K562 (cell line): ENCODE data around the gene CERS5. TPM values are rescaled to one million over a fixed set of nuclear protein-coding genes. Genes with fewer than 3 reads are reported as not detected.

ENCODE experiments used
- ATAC-seq: fragments of 200-7000 bp; cut with Tn5 transposase; 3 replicates; pipeline ENCODE4 v1.9.1; 2020; ENCODE audit warnings: moderate library complexity
- BruUV-seq: library from RNA; stranded (reverse); fragments of 400-500 nt; replicated peaks from 2 replicates; lab custom pipeline; 2021; lab: Mats Ljungman, UMichigan
- CTCF ChIA-PET: fragments of 300-600 bp; formaldehyde crosslinking; extraction: SDS; loops from one replicate; lab custom pipeline; 2021; ENCODE audit warnings: low intra/inter-chr PET ratio; lab: Yijun Ruan, JAX
- POLR2A ChIA-PET: fragments of 300-600, 350-650 bp; sonication (Branson Sonifier 250); formaldehyde crosslinking; extraction: SDS; loops from one replicate; lab custom pipeline; 2021; ENCODE audit warnings: antibody characterized with exemption, inconsistent platforms; lab: Yijun Ruan, JAX
- DNase-seq, 4 experiments: peaks; one replicate each; pipeline versions ENCODE4 v3.0.0 to v3.0.0-alpha.2; 2011 to 2018; ENCODE audit warnings: low spot score in 3 of 4, mixed read lengths in 3 of 4; ENCODE audit errors: extremely low read depth in 1 of 4
- FAIRE-seq: peaks from 2 replicates; lab custom pipeline; 2011; peaks lifted over from hg19 to GRCh38; lab: Jason Lieb, UNC
- H2AFZ ChIP-seq: 2 replicates; pipeline ENCODE4 v1.6.0; 2011; ENCODE audit warnings: low read depth, low read length, control low read depth, inconsistent platforms
- H3K27ac ChIP-seq: fragments of 200-600 bp; 3 replicates; pipeline ENCODE4 v1.8.0; 2011; ENCODE audit warnings: low read depth, mild to moderate bottlenecking, control low read depth, inconsistent platforms, low read length, moderate library complexity, mixed read lengths; ENCODE audit errors: extremely low read depth
- H3K27me3 ChIP-seq, 2 experiments: fragments of 300-600 bp in 1 of 2; 2 replicates in 1 of 2; 3 replicates in 1 of 2; pipeline versions ENCODE4 v1.6.0 to v1.8.0; 2011; ENCODE audit warnings: inconsistent platforms in 2 of 2, low read length in 2 of 2, mild to moderate bottlenecking in 1 of 2, mixed read lengths in 1 of 2, moderate library complexity in 1 of 2; ENCODE audit not compliant: control insufficient read depth in 2 of 2, insufficient read depth in 2 of 2
- H3K36me3 ChIP-seq: fragments of 300-600 bp; 3 replicates; pipeline ENCODE4 v1.8.0; 2011; ENCODE audit warnings: mild to moderate bottlenecking, low read length, inconsistent platforms; ENCODE audit not compliant: control insufficient read depth, insufficient read depth
- H3K4me1 ChIP-seq, 2 experiments: fragments of 200-600 bp in 1 of 2; replicated peaks in 1 of 2; 2 replicates in 1 of 2; 3 replicates in 1 of 2; pipeline versions ENCODE4 v1.5.1 to v1.8.0; 2011; ENCODE audit warnings: inconsistent platforms in 2 of 2, low read length in 2 of 2, mild to moderate bottlenecking in 1 of 2, mixed read lengths in 1 of 2, moderate library complexity in 1 of 2; ENCODE audit not compliant: control insufficient read depth in 2 of 2, insufficient read depth in 2 of 2
- H3K4me2 ChIP-seq: 2 replicates; pipeline ENCODE4 v1.6.1; 2011; ENCODE audit warnings: low read length, control low read depth, inconsistent platforms, mixed read lengths; ENCODE audit not compliant: insufficient read depth
- H3K4me3 ChIP-seq: fragments of 200-600 bp; sonication (generic), shearing (Covaris generic); 2 replicates; pipeline ENCODE4 v1.5.1; 2016; ENCODE audit warnings: control low read depth, inconsistent platforms
- H3K79me2 ChIP-seq: fragments of 200-600 bp; 3 replicates; pipeline ENCODE4 v1.8.0; 2011; ENCODE audit warnings: low read length, inconsistent platforms; ENCODE audit not compliant: control insufficient read depth, insufficient read depth
- H3K9ac ChIP-seq, 2 experiments: 2 replicates each; pipeline versions ENCODE4 v1.6.0 to v1.6.1; 2011; ENCODE audit warnings: low read depth in 2 of 2, low read length in 2 of 2, control low read depth in 1 of 2, inconsistent platforms in 1 of 2, mild to moderate bottlenecking in 1 of 2, mixed read lengths in 1 of 2; ENCODE audit not compliant: insufficient read depth in 1 of 2
- H3K9me1 ChIP-seq: one replicate; pipeline ENCODE4 v1.6.0; 2011; ENCODE audit warnings: inconsistent platforms, mild to moderate bottlenecking, low read length, moderate library complexity; ENCODE audit not compliant: control insufficient read depth, insufficient read depth
- H3K9me3 ChIP-seq: replicated peaks from 2 replicates; pipeline ENCODE4 v1.5.1; 2011; ENCODE audit warnings: low read depth, low read length, inconsistent platforms; ENCODE audit not compliant: control insufficient read depth, insufficient read depth
- H4K20me1 ChIP-seq: replicated peaks from 2 replicates; pipeline ENCODE4 v1.6.1; 2011; ENCODE audit warnings: low read length, inconsistent platforms, mixed read lengths; ENCODE audit not compliant: control insufficient read depth, insufficient read depth
- ARHGAP35 ChIP-seq: fragments of 450-650 bp; IDR thresholded peaks from 2 replicates; pipeline ENCODE4 v1.6.1; 2018; ENCODE audit not compliant: partially characterized antibody
- CREBBP ChIP-seq: IDR thresholded peaks from one replicate; pipeline ENCODE4 v1.6.1; 2012; ENCODE audit warnings: low read depth, mild to moderate bottlenecking, control low read depth, inconsistent platforms, low read length
- FOXK2 ChIP-seq, 2 experiments: fragments of 450-650 bp; IDR thresholded peaks in 1 of 2; conservative IDR thresholded peaks in 1 of 2; 2 replicates each; pipeline ENCODE4 v1.6.1; 2016; ENCODE audit warnings: low read depth in 2 of 2, mild to moderate bottlenecking in 1 of 2
- MEF2D ChIP-seq: conservative IDR thresholded peaks from 2 replicates; pipeline ENCODE4 v1.6.1; 2016; ENCODE audit warnings: low read depth, missing genetic modification characterization, missing compliant biosample characterization
- MTA2 ChIP-seq: fragments of 450-650 bp; IDR thresholded peaks from 2 replicates; pipeline ENCODE4 v1.6.1; 2016; ENCODE audit warnings: low read depth
- NCOA4 ChIP-seq: fragments of 450-650 bp; IDR thresholded peaks from 2 replicates; pipeline ENCODE4 v1.6.1; 2018; ENCODE audit warnings: mild to moderate bottlenecking; ENCODE audit not compliant: partially characterized antibody
- PRDM10 ChIP-seq: fragments of 450-650 bp; IDR thresholded peaks from 2 replicates; pipeline ENCODE4 v1.6.1; 2018; ENCODE audit not compliant: partially characterized antibody
- RBM34 ChIP-seq: fragments of 200-400 bp; formaldehyde crosslinking; IDR thresholded peaks from 2 replicates; pipeline ENCODE4 v1.6.1; 2018; ENCODE audit warnings: low read length, borderline replicate concordance; ENCODE audit not compliant: insufficient read depth
- SAP30 ChIP-seq: fragments of 200-600 bp; sonication (generic); IDR thresholded peaks from 2 replicates; pipeline ENCODE4 v1.6.1; 2012; ENCODE audit warnings: borderline replicate concordance, low read depth, mild to moderate bottlenecking, moderate library complexity, low read length, control low read depth, inconsistent platforms; ENCODE audit not compliant: insufficient read depth, poor library complexity, severe bottlenecking
- SRF ChIP-seq, 2 experiments: fragments of 250-450, 450-650 bp in 1 of 2; sonication (Bioruptor Pico) in 1 of 2; sonication (generic) in 1 of 2; formaldehyde crosslinking; IDR thresholded peaks; 2 replicates each; pipeline versions ENCODE4 v1.5.0 to v1.5.1; 2020 to 2022; ENCODE audit warnings: mild to moderate bottlenecking in 1 of 2, missing genetic modification reagents in 1 of 2
- TCF3 ChIP-seq: sonication (generic); formaldehyde crosslinking; IDR thresholded peaks from 2 replicates; pipeline ENCODE4 v1.4.0; 2020; ENCODE audit warnings: mild to moderate bottlenecking, missing genetic modification reagents
- TCFL5 ChIP-seq: fragments of 250-450 bp; sonication (Bioruptor Pico); conservative IDR thresholded peaks from 2 replicates; pipeline ENCODE4 v1.6.1; 2021; ENCODE audit warnings: mild to moderate bottlenecking, moderate library complexity, matching md5 sums
- ZBTB17 ChIP-seq: fragments of 450-650 bp; formaldehyde crosslinking; IDR thresholded peaks from 2 replicates; pipeline ENCODE4 v1.4.0; 2020; ENCODE audit warnings: mild to moderate bottlenecking
- ZNF398 ChIP-seq: fragments of 250-450 bp; sonication (Bioruptor Pico); IDR thresholded peaks from 2 replicates; pipeline ENCODE4 v1.8.0; 2021; ENCODE audit warnings: moderate library complexity, mild to moderate bottlenecking, inconsistent platforms
- WGBS: fragments of 100-300 bp; shearing (Covaris generic); methylation state at CpG from one replicate; pipeline ENCODE4 v1.1.6; 2016; ENCODE audit warnings: low coverage, mixed read lengths; ENCODE audit not compliant: insufficient coverage; ENCODE audit errors: missing lambda C conversion rate; 5-methylcytosine and 5-hydroxymethylcytosine counted together
- in situ Hi-C: fragments of 300-500 bp; cut with MboI; formaldehyde crosslinking; loops from 4 replicates; pipeline ENCODE4 v1.15.0; 2018; ENCODE audit warnings: inconsistent platforms, mixed read lengths
- intact Hi-C: fragments of 100-400 bp; cut with micrococcal nuclease; formaldehyde crosslinking; loops from 2 replicates; pipeline ENCODE4 v1.14.2; 2022
- polyA plus RNA-seq, 8 experiments: library from polyadenylated mRNA; depleted of rRNA in 4 of 8; stranded (reverse) in 5 of 8; unstranded in 3 of 8; fragments of >200 nt; fragmentation: Nextera tagmentation in 2 of 8; fragmentation: Illumina TruSeq in 1 of 8; extraction: Ambion mirVana in 2 of 8; extraction: Trizol in 1 of 8; gene quantifications; 2 replicates each; pipeline versions ENCODE4 v1.2.1 to v1.2.3, GENCODE V29; 2011 to 2014; ENCODE audit warnings: inconsistent platforms in 1 of 8, missing spikeins in 1 of 8
- total RNA-seq, 7 experiments: library from RNA; depleted of rRNA in 6 of 7; stranded (reverse); fragments of >200 nt in 6 of 7; fragmentation: Illumina TruSeq in 2 of 7; extraction: Trizol in 2 of 7; gene quantifications; 2 replicates each; pipeline versions ENCODE4 v1.2.1 to v1.2.3, GENCODE V29; 2011 to 2021; ENCODE audit warnings: low replicate concordance in 1 of 7
- TF ChIP-seq, protein P1 (sequence below): fragments of 450-650 bp; formaldehyde crosslinking; IDR thresholded peaks from 2 replicates; pipeline ENCODE4 v1.4.0; 2020; ENCODE audit warnings: mild to moderate bottlenecking, moderate library complexity

CERS5 gene
- total and polyA plus RNA-seq, 9 of the 15 experiments (the other 6 are each of a cell fraction or from before 2014, with no cell fraction given): 6.1 to 47.5 (median 17.8) TPM

DNA sequence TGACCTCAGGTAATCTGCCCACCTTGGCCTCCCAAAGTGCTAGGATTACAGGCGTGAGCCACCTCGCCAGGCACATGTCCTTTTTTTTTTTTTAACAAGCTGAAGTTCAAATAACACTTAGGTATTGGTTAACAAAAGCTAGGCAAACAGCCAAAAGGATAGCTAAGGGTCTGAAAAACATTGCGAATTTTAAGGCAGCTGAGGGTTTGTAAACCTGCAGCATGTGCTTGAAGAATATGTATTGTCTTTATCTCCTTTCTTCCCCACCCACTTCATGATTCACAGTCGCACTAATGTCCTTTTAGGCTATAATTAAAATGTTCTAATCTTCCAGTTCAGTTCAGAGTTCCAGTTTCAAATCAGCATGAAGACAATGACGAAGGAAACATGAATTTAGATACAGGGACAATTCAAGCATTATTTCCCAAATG lies 30.1 kb upstream of the CERS5 start (continued):
- TF ChIP-seq PRDM10 (no peak), TCF3 (CRISPR knock-in tag) (no peak)

- WGBS: 51% methylated on average over 4 of the region's 4 CpGs
- in situ Hi-C loops: no loop called here
- no peaks in the 10 kb centered on the region for H3K9me3 ChIP-seq
- no peaks in the 10 kb centered on the region for H3K4me1 ChIP-seq
- no peak for FAIRE-seq
- H4K20me1 ChIP-seq: no peaks in the 10 kb centered on the region
- H3K27ac ChIP-seq: no peak overlapping the region
- no peaks in the 10 kb centered on the region for H3K79me2 ChIP-seq
- H3K4me2 ChIP-seq: no peak overlapping the region
- CTCF ChIA-PET: no interaction called here
- BruUV-seq: no TSS peak
- no peaks in the 10 kb centered on the region for H3K27me3 ChIP-seq
- H3K4me3 ChIP-seq: no peak overlapping the region
- H2AFZ ChIP-seq: no peak overlapping the region
- intact Hi-C loops: no loop called here
- peaks cover 57% of the 10 kb centered on the region; the same call in 1 of the 3 replicates for H3K36me3 ChIP-seq
- no peak for ATAC-seq
- peaks cover 2% of the 10 kb centered on the region for H3K9me1 ChIP-seq
- no peak overlapping the region for H3K9ac ChIP-seq
- POLR2A ChIA-PET: interaction anchor here (0.9 to 1.3 kb wide), 3 partner anchors 11 to 67 kb away, joined by 3 read pairs; no protein-coding TSS in a partner anchor
- no peak for DNase-seq
- TF ChIP-seq FOXK2 (conservative IDR thresholded peaks at IDR 0.05 in 1 of 2, IDR thresholded peaks at IDR 0.05 in 1 of 2; ENCODE audit: low read depth in 2 of 2): no peak
- no peak for TF ChIP-seq RBM34
- TF ChIP-seq ZNF398 (CRISPR knock-in tag): no peak
- no peak for TF ChIP-seq TCFL5
- TF ChIP-seq, protein P1, sequence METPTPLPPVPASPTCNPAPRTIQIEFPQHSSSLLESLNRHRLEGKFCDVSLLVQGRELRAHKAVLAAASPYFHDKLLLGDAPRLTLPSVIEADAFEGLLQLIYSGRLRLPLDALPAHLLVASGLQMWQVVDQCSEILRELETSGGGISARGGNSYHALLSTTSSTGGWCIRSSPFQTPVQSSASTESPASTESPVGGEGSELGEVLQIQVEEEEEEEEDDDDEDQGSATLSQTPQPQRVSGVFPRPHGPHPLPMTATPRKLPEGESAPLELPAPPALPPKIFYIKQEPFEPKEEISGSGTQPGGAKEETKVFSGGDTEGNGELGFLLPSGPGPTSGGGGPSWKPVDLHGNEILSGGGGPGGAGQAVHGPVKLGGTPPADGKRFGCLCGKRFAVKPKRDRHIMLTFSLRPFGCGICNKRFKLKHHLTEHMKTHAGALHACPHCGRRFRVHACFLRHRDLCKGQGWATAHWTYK: no peak
- TF ChIP-seq SAP30: no peak
- no peak for TF ChIP-seq NCOA4
- no peak for TF ChIP-seq ARHGAP35
- TF ChIP-seq MEF2D (tag): no peak
- TF ChIP-seq SRF (CRISPR knock-in tag; IDR thresholded peaks at IDR 0.05): no peak
- no peak for TF ChIP-seq ZBTB17 (CRISPR knock-in tag)
- TF ChIP-seq CREBBP: no peak
- no peak for TF ChIP-seq MTA2
Measured at GRCh38 chr12:50196537-50196936, 29.4 kb upstream of the CERS5 start.
